Measurements from ENCODE around the gene MLLT3. TPM values are rescaled to one million over a fixed set of nuclear protein-coding genes. Genes with fewer than 3 reads are reported as not detected.

Gene MLLT3
- total RNA-seq, 1 donor from 2014 or later = 18.0 TPM

DNA sequence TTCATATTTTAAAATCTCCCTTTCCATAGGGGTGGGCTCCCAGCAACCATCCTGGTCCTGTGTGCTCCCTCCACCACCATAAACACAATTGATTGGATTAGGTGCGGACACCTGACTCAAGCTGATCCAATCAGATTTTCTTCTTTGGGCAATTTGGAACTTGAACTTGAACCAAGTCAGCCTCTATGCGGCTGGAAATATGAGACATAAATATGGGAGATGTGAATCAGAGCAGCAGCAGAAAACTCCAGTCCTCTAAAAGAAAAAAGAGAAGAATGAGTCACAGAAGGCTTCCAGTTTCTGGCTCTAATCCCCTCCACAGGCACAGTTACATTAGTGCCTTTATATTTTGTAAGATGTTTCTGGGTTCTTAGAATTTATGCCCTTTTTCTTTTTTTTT lies 306.6 kb downstream of the MLLT3 start:
- ATAC-seq (no peak), DNase-seq (no peak)
- H3K4me1 ChIP-seq = no peaks in the 10 kb centered on the region
- H3K27me3 ChIP-seq (ENCODE audit: low read depth) = no peaks in the 10 kb centered on the region
- no peak overlapping the region for H3K27ac ChIP-seq
- intact Hi-C loops (cut with DNase I) = no loop called here
- no peak for TF ChIP-seq CTCF (IDR thresholded peaks at IDR 0.05)
- no peak overlapping the region for H3K4me3 ChIP-seq
- no peaks in the 10 kb centered on the region for H3K36me3 ChIP-seq
- H3K9me3 ChIP-seq = no peaks in the 10 kb centered on the region

DNA sequence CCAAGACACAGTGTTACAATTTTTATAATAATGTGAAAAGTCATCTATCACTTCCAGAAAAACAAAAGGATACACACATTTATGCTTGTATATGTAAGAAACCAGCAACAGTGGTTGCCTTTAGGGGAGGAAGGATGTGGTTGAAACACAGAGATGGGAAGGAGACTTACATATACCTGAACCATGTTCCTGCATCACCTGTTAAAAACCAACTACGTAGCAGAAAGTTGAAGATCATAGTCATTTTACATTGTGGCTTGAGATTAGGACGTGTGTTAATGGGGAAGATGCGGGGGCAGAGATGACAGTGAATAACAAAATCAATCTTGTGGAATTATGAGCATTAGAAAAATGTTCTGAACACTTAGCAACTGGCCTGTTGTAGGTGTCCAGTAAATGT lies 307.3 kb downstream of the MLLT3 start:
- TF ChIP-seq CTCF (IDR thresholded peaks at IDR 0.05) = no peak
- ATAC-seq (no peak), DNase-seq (no peak)
- no peaks in the 10 kb centered on the region for H3K4me1 ChIP-seq
- intact Hi-C loops (cut with DNase I) = no loop called here
- H3K27ac ChIP-seq = no peak overlapping the region
- no peak overlapping the region for H3K4me3 ChIP-seq
- H3K36me3 ChIP-seq = no peaks in the 10 kb centered on the region
- no peaks in the 10 kb centered on the region for H3K27me3 ChIP-seq (ENCODE audit: low read depth)
- no peaks in the 10 kb centered on the region for H3K9me3 ChIP-seq

- Histone ChIP-seq H3K4me3 (no peak overlapping the region), H3K9me3 (no peaks in the 10 kb centered on the region), H3K36me3 (no peaks in the 10 kb centered on the region), H3K27me3 (ENCODE audit: low read depth) (no peaks in the 10 kb centered on the region), H3K27ac (no peak overlapping the region), H3K4me1 (no peaks in the 10 kb centered on the region)
- ATAC-seq (no peak), DNase-seq (no peak)
- no peak for TF ChIP-seq CTCF (IDR thresholded peaks at IDR 0.05)
- intact Hi-C loops (cut with DNase I) = no loop called here
These were observed 308.9 kb downstream of the MLLT3 start for GRCh38 chr9:20313415-20313814.

- Histone ChIP-seq H3K4me1 (no peaks in the 10 kb centered on the region), H3K9me3 (no peaks in the 10 kb centered on the region), H3K27me3 (ENCODE audit: low read depth) (no peaks in the 10 kb centered on the region), H3K27ac (no peak overlapping the region), H3K36me3 (no peaks in the 10 kb centered on the region), H3K4me3 (no peak overlapping the region)
- ATAC-seq (no peak), DNase-seq (no peak)
- intact Hi-C loops (cut with DNase I) = no loop called here
- TF ChIP-seq CTCF (IDR thresholded peaks at IDR 0.05) = no peak
These were observed 309.6 kb downstream of the MLLT3 start for GRCh38 chr9:20312732-20313131.

GRCh38 chr9:20310024-20310423 lies 312.3 kb downstream of the MLLT3 start:
- intact Hi-C loops (cut with DNase I) = no loop called here
- H3K27me3 ChIP-seq (ENCODE audit: low read depth) = no peaks in the 10 kb centered on the region
- no peaks in the 10 kb centered on the region for H3K36me3 ChIP-seq
- H3K27ac ChIP-seq = no peak overlapping the region
- ATAC-seq (no peak), DNase-seq (no peak)
- H3K4me1 ChIP-seq = no peaks in the 10 kb centered on the region
- no peak for TF ChIP-seq CTCF (IDR thresholded peaks at IDR 0.05)
- no peaks in the 10 kb centered on the region for H3K9me3 ChIP-seq
- no peak overlapping the region for H3K4me3 ChIP-seq

GRCh38 chr9:20309124-20309523 lies 313.2 kb downstream of the MLLT3 start:
- DNase-seq (no peak), ATAC-seq (no peak)
- intact Hi-C loops (cut with DNase I) = no loop called here
- Histone ChIP-seq H3K4me3 (no peak overlapping the region), H3K27ac (no peak overlapping the region), H3K36me3 (no peaks in the 10 kb centered on the region), H3K27me3 (ENCODE audit: low read depth) (no peaks in the 10 kb centered on the region), H3K9me3 (no peaks in the 10 kb centered on the region), H3K4me1 (no peaks in the 10 kb centered on the region)
- no peak for TF ChIP-seq CTCF (IDR thresholded peaks at IDR 0.05)

Data from lower lobe of right lung (tissue), 2 donors.